Cerebellar nuclear complex (tissue), 1 donor: ENCODE measurements around the gene JAM2.

ENCODE experiments used
- DNase-seq, 2 experiments: peaks; one replicate each; lab custom pipeline; 2025; lab: John Stamatoyannopoulos, UW

JAM2 gene

DNA sequence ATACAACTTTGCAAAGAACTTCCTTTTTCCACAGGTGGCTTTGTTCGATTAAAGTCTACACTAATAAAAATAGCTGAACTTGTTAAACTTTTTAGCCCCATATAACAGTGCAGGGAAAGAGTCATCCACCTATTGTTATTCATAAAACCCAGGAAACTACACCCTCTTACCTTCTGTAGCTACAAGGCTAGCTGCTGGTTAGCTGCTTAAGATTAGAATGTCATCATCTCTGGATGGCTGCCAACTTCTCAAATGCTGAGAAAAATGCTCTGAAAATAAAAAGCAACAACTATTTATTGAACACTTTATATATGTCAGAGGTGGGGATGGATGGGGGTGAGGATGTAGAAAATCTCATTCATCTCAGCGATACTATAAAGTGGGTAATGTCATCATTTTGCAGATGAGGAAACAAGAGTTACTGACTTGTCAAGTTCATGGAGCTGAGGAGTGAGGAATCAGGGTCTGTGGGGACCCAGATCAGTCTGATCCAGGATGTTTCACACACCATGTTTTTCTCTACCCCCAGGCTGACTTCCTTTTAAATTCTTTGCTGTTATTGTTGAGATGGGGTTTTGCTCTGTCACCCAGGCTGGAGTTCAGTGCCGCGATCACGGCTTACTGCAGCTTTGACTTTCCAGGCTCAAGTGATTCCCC lies 78.6 kb downstream of the JAM2 start:
- DNase-seq: no peak

DNA sequence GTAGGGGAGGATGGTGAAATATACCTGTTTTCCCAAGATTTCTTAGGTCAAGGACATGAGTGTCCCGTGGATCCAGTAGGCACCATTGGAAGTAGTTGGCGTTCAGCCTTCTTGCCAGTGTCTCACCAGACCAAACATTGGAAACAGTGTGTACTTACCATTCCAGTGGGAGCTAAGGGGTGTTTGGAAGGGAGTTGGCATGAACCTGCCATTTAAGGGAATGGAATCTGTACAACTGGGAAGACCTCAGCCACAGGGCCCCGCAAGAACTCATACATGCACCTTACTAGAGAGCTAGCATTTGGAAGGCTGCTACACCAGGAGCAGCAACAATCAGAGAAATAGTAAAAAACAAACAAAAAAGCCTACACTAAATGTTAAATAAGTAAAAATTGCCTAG lies 82.9 kb downstream of the JAM2 start:
- DNase-seq: no peak

DNA sequence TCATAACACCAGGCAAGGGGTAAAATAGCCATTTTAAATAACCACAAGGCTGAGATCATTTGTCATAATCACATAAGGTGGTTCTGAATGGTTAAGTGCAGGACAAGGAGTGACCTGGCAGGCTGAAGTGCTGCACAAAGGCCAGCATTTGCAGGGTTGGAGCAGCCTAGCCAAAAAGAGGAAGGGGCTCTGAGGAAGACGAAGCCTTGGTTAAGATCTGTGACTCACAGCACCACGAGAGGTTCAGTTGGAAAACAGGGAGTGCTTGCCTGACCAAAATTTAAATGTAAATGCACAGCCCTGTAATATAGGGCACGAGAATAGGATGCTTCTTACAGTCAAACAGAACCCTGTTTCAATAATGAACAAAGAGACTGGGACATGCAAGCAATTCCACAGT lies 83.6 kb downstream of the JAM2 start:
- no peak for DNase-seq

DNA sequence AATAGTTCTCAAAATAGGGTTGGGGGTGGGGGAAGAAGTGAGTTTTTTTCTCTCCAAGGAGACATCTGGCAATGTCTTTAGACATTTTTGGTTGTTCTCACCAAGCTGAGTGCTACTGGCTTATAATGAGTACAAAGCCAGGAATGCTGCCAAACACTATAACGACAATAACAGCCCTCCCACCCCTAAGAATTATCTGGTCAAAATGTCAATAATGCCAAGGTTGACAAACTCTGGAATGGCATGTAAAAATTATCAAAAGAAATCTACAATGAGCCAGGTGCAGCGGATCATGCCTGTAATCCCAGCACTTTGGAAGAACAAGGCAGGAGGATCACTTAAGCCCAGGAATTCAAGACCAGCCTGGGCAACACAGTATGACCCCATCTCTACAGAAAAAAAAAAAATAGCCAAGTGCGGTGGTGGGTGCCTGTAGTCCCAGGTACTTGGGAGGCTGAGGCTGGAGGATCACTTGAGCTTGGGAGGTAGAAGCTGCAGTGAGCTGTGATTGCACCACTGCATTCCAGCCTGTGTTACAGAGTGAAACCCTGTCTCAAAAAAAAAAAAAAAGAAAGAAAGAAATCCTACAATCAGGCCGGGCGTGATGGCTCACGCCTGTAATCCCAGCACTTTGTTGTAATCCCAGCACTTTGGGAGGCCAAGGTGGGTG lies 93.2 kb downstream of the JAM2 start:
- DNase-seq: no peak

DNA sequence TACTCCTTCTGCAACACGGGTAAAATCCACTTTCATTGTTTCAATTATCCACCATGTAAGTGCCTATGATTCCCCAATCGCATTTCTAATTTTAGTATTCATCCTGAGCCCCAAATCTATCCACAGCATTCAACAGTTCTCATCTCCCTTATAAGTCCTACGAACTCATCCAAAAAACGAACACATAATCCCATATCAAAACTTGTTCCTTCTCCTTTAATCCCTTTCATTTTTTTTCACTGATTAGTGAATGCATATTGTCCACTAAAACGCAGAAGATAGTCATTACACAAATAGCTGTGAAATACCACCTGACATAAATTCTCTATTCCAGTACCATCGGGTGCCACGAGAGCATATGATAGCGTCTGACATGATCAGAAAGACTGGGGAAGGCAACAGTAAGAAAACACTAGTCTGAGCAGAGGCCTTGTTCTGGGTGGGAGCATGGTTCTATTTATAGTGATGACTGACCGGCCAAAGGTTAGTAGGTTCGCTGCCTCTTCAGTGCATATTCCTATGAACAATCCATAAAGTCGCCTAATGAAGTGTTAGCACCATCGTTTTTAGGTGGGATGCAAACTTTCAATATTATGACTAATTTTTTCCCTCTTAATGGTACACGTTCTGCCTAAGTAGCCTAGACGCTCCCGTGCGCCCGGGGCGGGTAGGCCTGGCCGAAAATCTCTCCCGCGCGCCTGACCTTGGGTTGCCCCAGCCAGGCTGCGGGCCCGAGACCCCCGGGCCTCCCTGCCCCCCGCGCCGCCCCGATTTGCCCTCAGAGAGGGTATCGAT lies 95.0 kb downstream of the JAM2 start:
- no peak for DNase-seq

DNA sequence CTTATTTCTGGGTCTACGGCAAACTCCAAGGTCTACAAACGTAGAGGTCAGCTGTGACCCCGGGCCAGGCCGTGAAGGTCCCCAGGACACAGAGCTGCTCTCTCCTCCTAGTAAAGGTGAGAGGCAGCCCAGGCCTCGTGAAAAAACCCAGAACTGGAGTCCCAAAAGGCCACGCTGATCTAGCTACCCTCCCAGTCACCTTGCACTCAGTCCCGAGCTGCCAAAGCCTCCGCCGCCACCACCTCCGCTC lies 95.5 kb downstream of the JAM2 start:
- no peak for DNase-seq

DNA sequence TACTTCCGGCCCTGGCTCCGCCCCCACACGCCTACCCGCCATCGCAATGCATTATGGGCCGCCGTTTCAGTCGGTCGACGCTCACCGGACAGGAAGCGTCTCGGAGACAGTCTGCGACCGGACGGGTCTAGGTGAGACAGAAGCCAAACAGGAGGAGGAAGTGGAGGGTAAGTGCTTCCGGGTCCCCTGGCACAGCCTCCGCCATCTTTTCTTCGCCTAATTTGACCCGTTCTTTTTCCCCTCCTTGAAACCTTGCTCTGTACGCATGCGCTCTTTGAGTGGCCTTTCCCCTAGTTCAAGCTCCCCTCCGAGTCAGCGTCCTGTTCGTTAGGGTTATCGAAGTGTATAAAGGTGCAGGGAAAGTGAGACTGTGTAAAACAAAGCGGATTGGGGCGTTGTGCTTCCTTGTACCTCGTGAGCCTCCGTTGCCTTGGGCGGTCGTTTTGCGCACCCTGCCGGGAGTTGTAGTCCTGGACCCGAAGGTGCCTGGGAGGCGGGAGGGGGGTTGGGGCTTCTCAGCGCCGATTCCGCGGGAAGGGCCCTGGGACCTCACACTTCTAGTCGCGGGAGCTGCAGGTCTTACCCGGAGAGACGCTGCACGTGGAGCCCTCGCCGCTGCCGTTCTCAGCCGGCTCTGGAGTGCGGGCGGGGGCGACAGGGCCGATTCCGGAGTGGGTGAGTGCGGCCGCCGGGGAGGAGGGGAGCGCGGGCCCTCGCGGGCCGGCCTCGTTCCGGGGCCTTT lies 96.0 kb downstream of the JAM2 start, which contains the start of the genes ATP5PF and GABPA:
TSS of gene ATP5PF (minus strand) at position 1 of the 742 bp plus-strand sequence. CDS start 5,110 bp downstream, outside the sequence.
TSS of gene GABPA (plus strand) at position 69 of the 742 bp plus-strand sequence. CDS start 6,627 bp downstream, outside the sequence.
- DNase-seq: peak; percentile 74 to 90

DNA sequence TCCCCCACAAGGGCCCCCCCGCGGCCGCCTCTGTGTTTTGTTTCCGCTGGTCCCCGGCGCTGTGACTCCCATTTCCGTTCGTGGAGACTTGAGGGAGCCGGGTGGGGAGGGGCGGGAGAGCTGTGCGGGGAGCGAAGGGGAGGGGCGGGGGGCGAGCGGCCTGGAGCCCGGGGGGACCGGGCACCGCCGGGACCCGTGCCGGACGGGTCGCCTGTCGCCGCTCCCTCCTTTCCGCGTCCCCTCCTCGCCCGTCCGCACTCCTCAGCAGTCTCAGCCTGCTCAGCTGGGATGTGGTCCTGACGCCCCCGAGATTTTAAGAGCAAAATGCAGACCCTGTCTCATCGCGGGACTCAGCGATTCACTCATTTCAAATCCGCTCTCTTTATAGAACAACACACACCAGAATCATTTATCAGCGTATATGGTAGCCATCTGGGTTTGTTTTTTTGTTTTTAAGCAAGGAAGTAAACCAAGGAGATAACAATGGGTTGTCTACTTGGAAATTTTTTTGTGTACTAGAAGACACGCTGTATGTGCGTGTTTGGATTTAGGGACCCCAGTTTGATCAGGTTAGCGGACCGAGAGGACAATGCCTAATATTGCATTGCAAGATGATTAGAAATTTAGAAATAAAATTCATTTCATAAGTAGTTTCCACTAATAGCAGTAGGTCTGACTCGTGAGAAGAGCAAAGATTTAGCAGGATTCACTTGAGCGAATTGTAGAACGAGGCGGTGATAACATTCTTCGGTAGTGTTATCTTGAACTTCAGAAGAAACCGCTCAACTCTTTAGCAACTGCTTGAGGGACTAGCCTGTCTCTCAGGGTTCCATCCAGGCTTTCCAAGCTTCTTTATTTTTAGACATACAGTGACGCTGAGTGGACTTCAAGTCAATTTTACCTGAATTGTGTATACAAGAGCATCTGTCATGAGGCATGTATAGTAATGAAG lies 96.9 kb downstream of the JAM2 start:
- no peak for DNase-seq

DNA sequence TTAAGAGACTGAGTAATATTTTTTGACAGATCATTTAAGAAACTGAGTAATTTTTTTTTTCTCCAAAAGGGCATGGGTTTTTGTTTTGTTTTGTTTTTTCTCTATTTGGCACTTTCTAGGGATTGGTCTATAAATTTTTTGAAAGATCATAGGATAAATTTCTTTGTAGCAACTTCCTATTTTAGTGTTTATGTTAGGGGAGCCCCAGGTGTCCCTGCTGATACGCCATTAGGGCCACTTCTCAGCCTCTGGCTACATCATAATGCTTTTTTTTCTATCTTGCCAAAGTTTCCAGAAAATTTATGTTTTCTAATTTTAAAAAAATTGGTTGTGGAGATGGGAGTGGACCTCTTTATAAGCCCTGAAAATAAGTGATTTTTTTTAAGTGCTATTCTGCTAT lies 98.4 kb downstream of the JAM2 start:
- DNase-seq: no peak

DNA sequence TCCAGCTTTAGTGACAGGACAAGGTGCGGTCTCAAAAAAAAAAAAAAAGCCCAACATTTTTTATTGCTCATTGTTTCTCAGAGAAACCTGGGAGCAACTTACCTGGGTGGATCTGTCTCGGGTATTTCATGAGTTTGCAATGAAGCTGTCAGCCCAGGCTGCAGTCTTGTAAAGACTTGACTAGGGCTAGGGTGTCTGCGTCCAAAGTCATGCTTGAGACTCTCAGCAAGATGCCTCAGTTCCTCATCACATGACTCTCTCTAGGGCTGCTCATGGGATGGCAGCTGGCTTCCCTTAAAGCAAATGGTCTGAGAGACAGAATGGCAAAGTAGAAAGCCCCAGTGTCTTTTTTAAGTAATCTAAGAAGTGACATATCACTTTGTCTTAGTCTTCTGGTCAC lies 103.8 kb downstream of the JAM2 start:
- no peak for DNase-seq

DNA sequence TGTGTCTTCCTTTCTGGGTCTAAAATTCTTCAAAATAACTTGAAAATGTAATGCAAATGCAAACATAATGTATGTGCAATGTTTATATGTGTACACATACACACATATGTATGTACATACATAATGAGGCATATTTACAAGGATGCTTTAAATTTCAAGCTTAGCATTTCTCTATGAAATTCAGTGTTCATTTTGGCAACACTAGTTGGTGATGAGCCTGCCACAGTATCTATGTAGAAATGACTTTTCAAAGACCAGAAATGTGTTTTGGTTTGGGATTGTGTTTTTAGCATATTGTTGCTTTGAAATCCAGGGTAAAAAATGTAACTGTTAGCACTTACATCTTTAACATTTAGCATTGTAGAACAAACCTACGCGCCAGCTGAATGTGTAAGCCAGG lies 105.8 kb downstream of the JAM2 start:
- DNase-seq: no peak

DNA sequence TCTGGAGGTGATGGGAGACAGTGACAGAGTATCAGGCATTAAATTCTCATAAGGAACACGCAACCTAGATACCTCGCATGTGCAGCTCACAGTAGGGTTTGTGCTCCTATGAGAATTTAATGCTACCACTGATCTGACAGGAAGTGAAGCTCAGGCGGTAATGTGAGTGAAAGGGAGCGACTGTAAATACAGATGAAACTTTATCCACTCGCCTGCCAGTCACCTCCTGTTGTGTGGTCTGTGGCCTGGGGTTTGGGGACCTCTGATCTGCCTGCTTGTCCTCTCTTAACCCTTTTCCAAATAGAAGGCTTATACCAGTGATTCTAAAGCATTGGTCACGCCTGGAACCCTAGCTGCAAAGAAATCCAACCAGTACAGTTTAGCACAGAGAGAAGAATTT lies 111.0 kb downstream of the JAM2 start:
- DNase-seq: no peak

DNA sequence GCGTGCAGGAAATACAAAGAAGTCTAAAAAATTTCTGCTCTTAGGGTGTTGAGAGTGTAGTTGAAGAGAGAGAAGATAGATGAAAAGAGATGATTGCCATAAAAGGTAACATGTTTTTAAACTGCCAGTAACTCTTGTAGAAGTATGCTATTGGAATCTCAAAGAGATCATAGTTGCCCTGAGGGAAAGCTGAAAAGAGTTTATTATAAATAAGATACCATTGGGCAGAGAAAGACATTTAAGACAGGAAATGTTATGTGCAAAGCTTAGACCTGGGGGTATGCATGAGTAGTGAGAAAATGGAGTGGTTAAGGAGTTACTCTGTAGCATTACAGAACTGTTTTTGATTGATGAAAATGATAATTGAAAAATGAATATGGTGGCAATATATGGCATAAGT lies 113.4 kb downstream of the JAM2 start:
- DNase-seq: no peak

DNA sequence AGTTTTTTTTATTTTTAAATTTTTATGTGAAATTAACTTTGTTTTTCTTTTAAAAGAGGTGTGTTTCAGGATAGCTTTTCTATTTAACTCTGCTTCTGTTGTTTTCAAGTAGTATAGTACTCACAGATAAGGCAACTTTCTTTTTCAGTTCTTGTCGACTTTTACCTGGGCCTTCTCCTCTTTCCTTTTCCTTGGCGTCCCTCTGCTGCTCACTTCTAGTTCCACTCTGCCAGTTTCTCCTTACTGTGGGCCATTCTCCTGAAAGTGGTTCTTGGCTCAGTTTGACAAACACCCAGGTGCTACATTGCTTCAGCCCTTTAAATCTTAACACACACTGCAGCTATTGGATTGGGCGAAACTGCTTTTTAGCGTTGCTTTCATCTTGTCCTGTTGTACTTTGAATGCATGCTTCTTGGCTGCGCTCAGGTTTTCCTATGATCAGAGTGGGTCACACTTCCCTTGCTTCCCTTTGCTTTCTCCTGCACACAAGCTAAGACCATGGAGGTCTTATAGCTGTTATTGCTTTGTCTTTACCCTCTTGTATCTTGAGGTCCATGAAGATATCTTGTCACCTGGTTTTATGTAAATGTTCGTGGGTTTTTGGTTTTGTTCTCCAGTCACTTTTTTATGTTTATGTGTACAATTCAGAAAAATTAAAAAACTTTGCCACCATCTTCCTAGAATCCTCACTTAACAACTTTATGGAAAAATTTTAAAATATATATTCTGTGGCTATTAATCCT lies 117.3 kb downstream of the JAM2 start:
- DNase-seq: no peak

DNA sequence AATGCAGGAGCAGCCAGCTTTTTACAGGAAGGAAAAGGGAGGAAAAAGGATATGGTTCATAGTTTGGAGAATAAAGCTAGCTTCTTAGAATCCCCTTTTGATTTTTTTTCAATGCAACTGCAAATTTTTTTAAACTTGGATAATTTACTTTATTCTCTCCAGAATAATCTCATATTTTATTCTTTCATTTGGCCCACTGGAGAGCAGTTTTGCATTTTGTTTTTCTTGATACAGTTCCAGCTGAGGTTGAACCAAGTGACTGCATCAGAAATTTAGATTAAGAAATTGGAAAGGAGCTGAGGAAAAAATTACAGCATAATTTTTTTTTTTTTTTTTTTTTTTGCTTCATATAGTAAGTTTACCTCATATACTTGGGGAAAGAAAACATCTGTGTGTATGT lies 118.5 kb downstream of the JAM2 start:
- DNase-seq: no peak

DNA sequence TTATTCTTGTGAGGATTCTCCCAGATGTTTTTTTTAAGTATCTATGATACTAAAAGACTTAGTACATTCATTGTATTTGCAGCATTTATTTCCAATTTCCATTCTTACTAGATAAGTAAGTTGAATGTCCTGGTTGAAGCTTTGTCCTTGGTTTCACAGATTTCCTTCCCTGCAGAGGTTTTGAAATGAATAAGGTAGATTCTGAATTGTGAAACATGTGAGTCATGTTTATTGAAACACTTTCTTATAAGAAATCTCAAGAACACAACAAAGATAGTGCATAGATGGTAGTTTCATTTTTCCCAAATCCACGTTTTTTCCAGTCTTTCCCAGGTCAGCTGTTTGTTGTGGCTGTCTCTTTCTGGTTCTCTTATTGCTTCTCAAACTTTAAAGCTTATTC lies 120.5 kb downstream of the JAM2 start:
- no peak for DNase-seq

DNA sequence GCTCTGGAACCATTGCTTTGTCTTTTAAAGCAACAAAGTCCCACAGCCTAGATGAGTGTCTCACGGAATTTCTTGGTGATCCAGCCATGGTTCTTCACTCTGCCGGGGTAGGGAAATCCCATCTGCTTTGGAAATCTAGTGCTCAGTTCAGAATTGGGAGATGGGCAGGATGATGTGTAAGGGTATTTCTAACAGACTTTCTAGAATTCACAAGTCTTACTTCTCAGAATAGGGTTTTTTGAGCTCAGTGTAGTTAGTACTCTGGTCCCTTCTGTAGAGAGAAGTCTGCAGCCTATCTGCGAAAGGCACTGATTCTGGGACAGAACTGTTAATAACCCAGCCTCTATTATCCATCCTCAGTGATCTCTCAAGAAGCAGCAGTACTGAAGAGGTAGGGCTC lies 121.0 kb downstream of the JAM2 start:
- DNase-seq: no peak

DNA sequence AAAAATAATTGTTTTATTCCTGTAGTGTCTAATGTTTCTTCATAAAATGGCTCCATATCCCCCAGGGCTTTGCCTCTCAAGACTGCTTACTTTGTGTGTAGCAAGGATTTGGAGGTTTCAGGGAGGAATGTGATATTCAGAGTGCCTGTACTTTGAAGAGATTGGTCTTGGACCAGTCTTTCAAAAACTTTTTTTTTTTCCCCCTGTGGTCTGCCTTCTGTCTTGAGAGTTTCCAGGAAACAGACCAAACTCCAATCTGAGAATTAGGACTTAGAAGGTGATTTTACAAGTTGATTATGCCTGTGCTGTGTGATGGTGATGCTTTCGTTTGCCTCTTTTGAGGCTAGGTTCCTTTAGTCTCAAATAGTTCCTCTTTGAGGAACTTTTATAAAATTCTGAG lies 121.6 kb downstream of the JAM2 start:
- DNase-seq: no peak

DNA sequence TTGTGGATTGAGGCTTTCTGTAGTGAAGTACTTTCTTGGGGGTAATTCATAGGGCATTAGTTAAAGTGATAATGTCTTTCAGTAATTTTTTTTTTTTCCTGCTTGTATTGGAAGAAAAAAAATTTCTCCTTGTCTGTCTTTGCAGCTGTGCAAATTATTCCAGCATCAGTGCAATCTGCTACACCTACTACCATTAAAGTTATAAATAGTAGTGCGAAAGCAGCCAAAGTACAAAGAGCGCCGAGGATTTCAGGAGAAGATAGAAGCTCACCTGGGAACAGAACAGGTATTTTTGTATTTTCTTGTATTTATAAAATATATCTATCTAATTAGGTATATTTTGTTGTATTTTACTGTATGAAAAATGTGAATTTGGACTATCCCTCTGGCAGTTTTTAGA lies 125.0 kb downstream of the JAM2 start:
- no peak for DNase-seq
